ENCODE measurements around the gene FAM107A.

FAM107A gene

GRCh38 chr3:58559586-58559985 lies 17.6 kb downstream of the FAM107A start:
- CTCF ChIA-PET: interaction anchor here (1.3 kb wide), 1 partner anchor 9 kb away, joined by 5 read pairs; no protein-coding TSS in a partner anchor
- POLR2A ChIA-PET (ENCODE audit: low non-redundant PET): interaction anchor here (0.6 kb wide), 1 partner anchor 14 kb away, joined by 3 read pairs; no protein-coding TSS in a partner anchor
- DNase-seq (ENCODE audit: low spot score): no peak
- no peak for TF ChIP-seq CTCF (conservative IDR thresholded peaks at IDR 0.05; ENCODE audit: low read depth)
- no peak overlapping the region for H3K27ac ChIP-seq

- POLR2A ChIA-PET (ENCODE audit: low non-redundant PET): no interaction called here
- CTCF ChIA-PET: interaction anchor here (0.5 kb wide), 1 partner anchor 488 kb away, joined by 3 read pairs; no protein-coding TSS in a partner anchor
- TF ChIP-seq CTCF (conservative IDR thresholded peaks at IDR 0.05; ENCODE audit: low read depth): no peak
- DNase-seq (ENCODE audit: low spot score): no peak
- H3K27ac ChIP-seq: no peak overlapping the region
These were observed 19.7 kb downstream of the FAM107A start for GRCh38 chr3:58557491-58557890.

GRCh38 chr3:58556761-58557221 lies 20.4 kb downstream of the FAM107A start:
- no peak for DNase-seq (ENCODE audit: low spot score)
- no peak for TF ChIP-seq CTCF (conservative IDR thresholded peaks at IDR 0.05; ENCODE audit: low read depth)
- ChIA-PET CTCF (interaction anchor here (0.9 kb wide), 1 partner anchor 12 kb away, joined by 3 read pairs; no protein-coding TSS in a partner anchor), POLR2A (ENCODE audit: low non-redundant PET) (no interaction called here)
- H3K27ac ChIP-seq: no peak overlapping the region

GRCh38 chr3:58556001-58556400 lies 21.2 kb downstream of the FAM107A start:
- POLR2A ChIA-PET (ENCODE audit: low non-redundant PET): no interaction called here
- H3K27ac ChIP-seq: no peak overlapping the region
- TF ChIP-seq CTCF (conservative IDR thresholded peaks at IDR 0.05; ENCODE audit: low read depth): no peak
- CTCF ChIA-PET: interaction anchor here (0.9 kb wide), 1 partner anchor 13 kb away, joined by 3 read pairs; no protein-coding TSS in a partner anchor
- DNase-seq (ENCODE audit: low spot score): no peak

- TF ChIP-seq CTCF (conservative IDR thresholded peaks at IDR 0.05; ENCODE audit: low read depth): no peak
- H3K27ac ChIP-seq: no peak overlapping the region
- DNase-seq (ENCODE audit: low spot score): no peak
- ChIA-PET CTCF (no interaction called here), POLR2A (ENCODE audit: low non-redundant PET) (no interaction called here)
These were observed 22.0 kb downstream of the FAM107A start for GRCh38 chr3:58555203-58555602.

- CTCF ChIA-PET: no interaction called here
These were observed 24.2 kb downstream of the FAM107A start for GRCh38 chr3:58553003-58553402.

More at GRCh38 chr3:58553003-58553402, 24.2 kb downstream of the FAM107A start:
- H3K27ac ChIP-seq: no peak overlapping the region
- DNase-seq (ENCODE audit: low spot score): no peak
- POLR2A ChIA-PET (ENCODE audit: low non-redundant PET): no interaction called here
- no peak for TF ChIP-seq CTCF (conservative IDR thresholded peaks at IDR 0.05; ENCODE audit: low read depth)

All from RWPE1 (cell line).